Gastrocnemius medialis (tissue), 4 donors: ENCODE data around the gene HSD17B12.

Experiments used
- CTCF ChIP-seq, 5 experiments: fragments of 450-650 bp in 3 of 5; fragments of 200-600 bp in 2 of 5; sonication (generic) in 2 of 5; IDR thresholded peaks in 4 of 5; conservative IDR thresholded peaks in 1 of 5; 1 replicate in 4 of 5; 2 replicates in 1 of 5; pipeline ENCODE4 v1.5.1; 2016 to 2019; ENCODE audit warnings: antibody characterized with exemption in 5 of 5, mild to moderate bottlenecking in 3 of 5, moderate library complexity in 3 of 5
- POLR2A ChIP-seq, 2 donors: fragments of 450-650 bp; IDR thresholded peaks; one replicate each; pipeline ENCODE4 v1.6.1; 2017; ENCODE audit warnings: antibody characterized with exemption in 2 of 2, mild to moderate bottlenecking in 2 of 2, moderate library complexity in 2 of 2

- TF ChIP-seq CTCF (IDR thresholded peaks at IDR 0.05 in 4 of 5, conservative IDR thresholded peaks at IDR 0.05 in 1 of 5) (no peak), POLR2A (IDR thresholded peaks at IDR 0.05) (no peak)
These were observed 7.9 kb downstream of the HSD17B12 start for GRCh38 chr11:43688394-43688793.
